HEK293 (cell line): ENCODE data around the gene ORC1.

ENCODE experiments used
- BCL6B ChIP-seq: fragments of 450-650 bp; formaldehyde crosslinking; IDR thresholded peaks from 2 replicates; pipeline ENCODE4 v1.5.1; 2017; ENCODE audit warnings: missing biosample characterization, missing genetic modification characterization
- CTCF ChIP-seq: fragments of 450-650 bp; formaldehyde crosslinking; IDR thresholded peaks from 2 replicates; pipeline ENCODE4 v1.5.1; 2016; ENCODE audit warnings: missing biosample characterization, missing genetic modification characterization
- EGR2 ChIP-seq: fragments of 450-650 bp; formaldehyde crosslinking; IDR thresholded peaks from 2 replicates; pipeline ENCODE4 v1.5.1; 2016; ENCODE audit warnings: low read depth, missing biosample characterization, missing genetic modification characterization
- INSM2 ChIP-seq: fragments of 450-650 bp; formaldehyde crosslinking; IDR thresholded peaks from 2 replicates; pipeline ENCODE4 v1.5.1; 2016; ENCODE audit warnings: missing biosample characterization, missing genetic modification characterization
- KLF10 ChIP-seq: fragments of 450-650 bp; IDR thresholded peaks from 2 replicates; pipeline ENCODE4 v1.5.1; 2018; ENCODE audit warnings: missing biosample characterization, mild to moderate bottlenecking, missing genetic modification characterization
- KLF16 ChIP-seq: fragments of 450-650 bp; formaldehyde crosslinking; IDR thresholded peaks from 2 replicates; pipeline ENCODE4 v1.5.1; 2017; ENCODE audit warnings: missing biosample characterization, missing genetic modification characterization
- KLF17 ChIP-seq: fragments of 450-650 bp; formaldehyde crosslinking; IDR thresholded peaks from 2 replicates; pipeline ENCODE4 v1.5.1; 2016; ENCODE audit warnings: missing biosample characterization, missing genetic modification characterization
- RBAK ChIP-seq: fragments of 450-650 bp; formaldehyde crosslinking; IDR thresholded peaks from 2 replicates; pipeline ENCODE4 v1.5.1; 2016; ENCODE audit warnings: missing biosample characterization, missing genetic modification characterization
- TRIM28 ChIP-seq: IDR thresholded peaks from 2 replicates; pipeline ENCODE4 v1.6.1; 2011; ENCODE audit warnings: low read length, control low read depth, borderline replicate concordance
- YY1 ChIP-seq: fragments of 450-650 bp; formaldehyde crosslinking; IDR thresholded peaks from 2 replicates; pipeline ENCODE4 v1.5.1; 2018; ENCODE audit warnings: missing biosample characterization, missing genetic modification characterization
- YY2 ChIP-seq: fragments of 450-650 bp; formaldehyde crosslinking; IDR thresholded peaks from 2 replicates; pipeline ENCODE4 v1.5.1; 2016; ENCODE audit warnings: missing biosample characterization, missing genetic modification characterization
- ZBTB20 ChIP-seq: fragments of 450-650 bp; formaldehyde crosslinking; IDR thresholded peaks from 2 replicates; pipeline ENCODE4 v1.5.1; 2016; ENCODE audit warnings: missing biosample characterization, missing genetic modification characterization
- ZEB2 ChIP-seq: fragments of 450-650 bp; formaldehyde crosslinking; IDR thresholded peaks from 2 replicates; pipeline ENCODE4 v1.5.1; 2016; ENCODE audit warnings: missing biosample characterization, missing genetic modification characterization
- ZFHX2 ChIP-seq: fragments of 450-650 bp; formaldehyde crosslinking; conservative IDR thresholded peaks from 2 replicates; pipeline ENCODE4 v1.5.1; 2016; ENCODE audit warnings: missing biosample characterization, missing genetic modification characterization
- ZFP37 ChIP-seq: fragments of 450-650 bp; formaldehyde crosslinking; IDR thresholded peaks from 2 replicates; pipeline ENCODE4 v1.5.1; 2016; ENCODE audit warnings: missing biosample characterization, missing genetic modification characterization
- ZNF112 ChIP-seq: fragments of 450-650 bp; formaldehyde crosslinking; IDR thresholded peaks from 2 replicates; pipeline ENCODE4 v1.5.0; 2017; ENCODE audit warnings: missing biosample characterization, missing genetic modification characterization
- ZNF16 ChIP-seq: fragments of 450-650 bp; formaldehyde crosslinking; IDR thresholded peaks from 2 replicates; pipeline ENCODE4 v1.5.1; 2016; ENCODE audit warnings: low read depth, missing biosample characterization, missing genetic modification characterization
- ZNF202 ChIP-seq: fragments of 450-650 bp; formaldehyde crosslinking; IDR thresholded peaks from 2 replicates; pipeline ENCODE4 v1.5.1; 2016; ENCODE audit warnings: missing biosample characterization, missing genetic modification characterization, borderline replicate concordance
- ZNF350 ChIP-seq: fragments of 450-650 bp; formaldehyde crosslinking; IDR thresholded peaks from 2 replicates; pipeline ENCODE4 v1.5.0; 2017; ENCODE audit warnings: missing biosample characterization, mild to moderate bottlenecking, missing genetic modification characterization
- ZNF391 ChIP-seq: fragments of 450-650 bp; formaldehyde crosslinking; IDR thresholded peaks from 2 replicates; pipeline ENCODE4 v1.5.1; 2016; ENCODE audit warnings: low read depth, missing biosample characterization, missing genetic modification characterization, borderline replicate concordance
- ZNF501 ChIP-seq: fragments of 450-650 bp; formaldehyde crosslinking; IDR thresholded peaks from 2 replicates; pipeline ENCODE4 v1.5.1; 2016; ENCODE audit warnings: missing biosample characterization, missing genetic modification characterization
- ZNF513 ChIP-seq: fragments of 450-650 bp; IDR thresholded peaks from 2 replicates; pipeline ENCODE4 v1.5.1; 2018; ENCODE audit warnings: missing biosample characterization, missing genetic modification characterization
- ZNF600 ChIP-seq: fragments of 450-650 bp; formaldehyde crosslinking; IDR thresholded peaks from 2 replicates; pipeline ENCODE4 v1.5.1; 2016; ENCODE audit warnings: missing biosample characterization, missing genetic modification characterization
- ZNF692 ChIP-seq: fragments of 450-650 bp; formaldehyde crosslinking; IDR thresholded peaks from 2 replicates; pipeline ENCODE4 v1.5.1; 2016; ENCODE audit warnings: missing biosample characterization, missing genetic modification characterization
- ZXDB ChIP-seq: fragments of 450-650 bp; formaldehyde crosslinking; IDR thresholded peaks from 2 replicates; pipeline ENCODE4 v1.5.1; 2016; ENCODE audit warnings: missing biosample characterization, missing genetic modification characterization
- TF ChIP-seq, protein P1 (sequence below): fragments of 450-650 bp; formaldehyde crosslinking; IDR thresholded peaks from 2 replicates; pipeline ENCODE4 v1.5.1; 2016; ENCODE audit warnings: missing biosample characterization, missing genetic modification characterization

Gene ORC1

GRCh38 chr1:52404116-52404974 is at the start of gene ORC1, which contains the start of gene PRPF38A (continued):
- no peak for TF ChIP-seq BCL6B (tag by site-specific recombination)
- peak; percentile 81 for TF ChIP-seq ZXDB (tag by site-specific recombination)
- peak; percentile 72; the same call in 1 of the 2 replicates for TF ChIP-seq ZEB2 (tag by site-specific recombination)
- TF ChIP-seq ZNF501 = peak; percentile 76; the same call in 1 of the 2 replicates
- no peak for TF ChIP-seq KLF10 (tag by site-specific recombination)
- peak; percentile 88 for TF ChIP-seq YY1
- TF ChIP-seq TRIM28 = peak; percentile 87; the same call in 1 of the 2 replicates
- TF ChIP-seq ZFHX2 (tag by site-specific recombination) = peak; percentile 65
- TF ChIP-seq ZFP37 = peak; percentile 29; the same call in 1 of the 2 replicates
- no peak for TF ChIP-seq RBAK (tag by site-specific recombination)
- no peak for TF ChIP-seq ZNF350 (tag by site-specific recombination)
- TF ChIP-seq ZNF391 (tag by site-specific recombination) = 0 out of 2 replicates have a peak, but pooled peaks have one; percentile 21
- TF ChIP-seq ZNF16 (tag by site-specific recombination) = no peak
- TF ChIP-seq KLF16 = peak; percentile 51; the same call in 1 of the 2 replicates
- TF ChIP-seq ZNF600 (tag by site-specific recombination) = no peak; the same call in 1 of the 2 replicates
- peak; percentile 44; the same call in 1 of the 2 replicates for TF ChIP-seq INSM2
- no peak for TF ChIP-seq ZNF513 (tag by site-specific recombination)
- TF ChIP-seq KLF17 (tag by site-specific recombination) = 0 out of 2 replicates have a peak, but pooled peaks have one; percentile 16
- TF ChIP-seq YY2 (tag by site-specific recombination) = peak; percentile 76
- TF ChIP-seq EGR2 = 0 out of 2 replicates have a peak, but pooled peaks have one; percentile 30
- TF ChIP-seq, protein P1, sequence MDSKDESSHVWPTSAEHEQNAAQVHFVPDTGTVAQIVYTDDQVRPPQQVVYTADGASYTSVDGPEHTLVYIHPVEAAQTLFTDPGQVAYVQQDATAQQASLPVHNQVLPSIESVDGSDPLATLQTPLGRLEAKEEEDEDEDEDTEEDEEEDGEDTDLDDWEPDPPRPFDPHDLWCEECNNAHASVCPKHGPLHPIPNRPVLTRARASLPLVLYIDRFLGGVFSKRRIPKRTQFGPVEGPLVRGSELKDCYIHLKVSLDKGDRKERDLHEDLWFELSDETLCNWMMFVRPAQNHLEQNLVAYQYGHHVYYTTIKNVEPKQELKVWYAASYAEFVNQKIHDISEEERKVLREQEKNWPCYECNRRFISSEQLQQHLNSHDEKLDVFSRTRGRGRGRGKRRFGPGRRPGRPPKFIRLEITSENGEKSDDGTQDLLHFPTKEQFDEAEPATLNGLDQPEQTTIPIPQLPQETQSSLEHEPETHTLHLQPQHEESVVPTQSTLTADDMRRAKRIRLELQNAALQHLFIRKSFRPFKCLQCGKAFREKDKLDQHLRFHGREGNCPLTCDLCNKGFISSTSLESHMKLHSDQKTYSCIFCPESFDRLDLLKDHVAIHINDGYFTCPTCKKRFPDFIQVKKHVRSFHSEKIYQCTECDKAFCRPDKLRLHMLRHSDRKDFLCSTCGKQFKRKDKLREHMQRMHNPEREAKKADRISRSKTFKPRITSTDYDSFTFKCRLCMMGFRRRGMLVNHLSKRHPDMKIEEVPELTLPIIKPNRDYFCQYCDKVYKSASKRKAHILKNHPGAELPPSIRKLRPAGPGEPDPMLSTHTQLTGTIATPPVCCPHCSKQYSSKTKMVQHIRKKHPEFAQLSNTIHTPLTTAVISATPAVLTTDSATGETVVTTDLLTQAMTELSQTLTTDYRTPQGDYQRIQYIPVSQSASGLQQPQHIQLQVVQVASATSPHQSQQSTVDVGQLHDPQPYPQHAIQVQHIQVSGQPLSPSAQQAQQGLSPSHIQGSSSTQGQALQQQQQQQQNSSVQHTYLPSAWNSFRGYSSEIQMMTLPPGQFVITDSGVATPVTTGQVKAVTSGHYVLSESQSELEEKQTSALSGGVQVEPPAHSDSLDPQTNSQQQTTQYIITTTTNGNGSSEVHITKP (tag by site-specific recombination) = peak; percentile 49
- peak; percentile 94 for TF ChIP-seq CTCF (tag by site-specific recombination)
- TF ChIP-seq ZNF112 (tag by site-specific recombination) = no peak
- TF ChIP-seq ZNF202 = no peak
- TF ChIP-seq ZBTB20 = peak; percentile 12; the same call in 1 of the 2 replicates
- 0 out of 2 replicates have a peak, but pooled peaks have one; percentile 62 for TF ChIP-seq ZNF692 (tag by site-specific recombination)
